Measurements from ENCODE around the gene XYLT2.
"Not testable (repeated sequence)": the region's sequence is repeated elsewhere in the genome, so short reads cannot be mapped to it uniquely, and the experiment has no call there.

XYLT2 gene

DNA sequence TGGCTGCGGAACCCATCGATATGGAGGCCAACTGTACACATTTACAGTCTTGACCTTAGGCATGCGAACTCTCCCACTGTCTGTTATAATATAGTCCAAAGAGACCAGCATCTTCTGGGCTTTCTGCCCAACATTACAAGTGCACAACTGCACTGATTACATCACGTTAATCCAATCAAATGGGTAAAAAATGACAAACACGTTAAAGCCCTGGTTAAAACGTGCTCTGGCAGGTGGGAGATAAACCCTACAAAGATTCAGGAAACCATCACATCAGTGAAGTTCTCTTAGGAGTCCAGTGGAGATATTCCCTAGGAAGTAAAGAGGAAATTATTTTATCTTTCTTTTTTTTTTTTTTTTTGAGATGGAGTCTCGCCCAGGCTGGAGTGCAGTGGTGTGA is 23.7 kb upstream of the XYLT2 start:
- no peak for DNase-seq

DNA sequence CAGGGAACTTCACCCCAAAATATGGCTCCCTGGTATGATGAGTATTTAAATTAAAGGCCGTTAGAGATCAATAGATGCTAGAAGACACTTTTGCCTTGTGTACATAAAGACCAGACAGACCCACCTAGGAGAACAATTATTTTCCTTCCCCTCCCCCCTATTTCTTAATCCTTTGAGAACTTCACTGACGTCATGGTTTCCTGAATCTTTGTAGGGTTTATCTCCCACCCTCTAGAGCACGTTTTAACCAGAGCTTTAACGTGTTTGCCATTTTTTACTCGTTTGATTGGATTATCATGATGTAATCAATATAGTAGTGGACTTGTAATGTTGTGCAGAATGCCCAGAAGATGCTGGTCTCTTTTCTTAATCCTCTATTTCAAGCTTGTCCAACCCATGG is 22.9 kb upstream of the XYLT2 start:
- no peak for DNase-seq

DNA sequence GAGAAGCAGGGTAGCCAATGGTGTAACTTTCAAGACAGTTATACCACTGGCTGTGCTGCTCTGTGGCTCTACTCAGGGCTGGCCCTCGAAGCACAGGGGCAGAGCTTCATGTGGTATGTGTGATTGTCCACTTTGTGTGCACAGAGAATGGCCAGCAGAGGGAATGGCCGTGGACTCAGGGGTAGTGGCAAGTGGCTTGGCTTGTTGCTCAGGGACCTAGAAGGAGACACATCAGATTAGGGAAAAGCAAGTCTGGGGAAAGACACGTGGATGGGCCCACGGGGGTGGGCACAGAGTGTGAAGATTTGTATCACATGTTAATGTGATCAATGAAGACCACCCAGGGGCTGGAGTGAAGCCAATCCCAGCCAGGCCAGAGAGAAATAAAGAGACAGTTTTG is 20.0 kb upstream of the XYLT2 start:
- no peak for DNase-seq

GRCh38 chr17:50326831-50327364 is 19.0 kb upstream of the XYLT2 start:
- no peak for DNase-seq

- no peak for DNase-seq
These were observed 17.3 kb upstream of the XYLT2 start for GRCh38 chr17:50328363-50329325.

DNA sequence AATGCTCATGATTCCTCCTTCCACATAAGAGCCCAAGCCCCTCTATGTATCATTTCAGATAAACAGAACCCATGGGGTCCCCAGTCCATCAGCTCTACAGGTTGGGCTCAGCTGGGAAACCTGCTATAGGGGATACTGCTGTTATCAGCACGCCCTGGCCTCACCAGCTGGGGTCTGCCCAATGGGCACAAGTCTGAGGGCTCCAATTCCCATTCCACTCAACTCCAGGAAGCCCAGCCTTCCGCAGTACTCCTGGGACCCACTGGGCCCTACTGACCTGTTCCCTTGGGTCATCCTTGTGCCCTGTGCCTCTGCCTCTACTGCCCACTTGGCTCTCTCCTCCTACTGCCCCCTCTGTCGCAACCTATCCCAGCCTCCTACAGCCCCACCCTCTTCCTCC is 16.2 kb upstream of the XYLT2 start:
- DNase-seq = no peak

DNA sequence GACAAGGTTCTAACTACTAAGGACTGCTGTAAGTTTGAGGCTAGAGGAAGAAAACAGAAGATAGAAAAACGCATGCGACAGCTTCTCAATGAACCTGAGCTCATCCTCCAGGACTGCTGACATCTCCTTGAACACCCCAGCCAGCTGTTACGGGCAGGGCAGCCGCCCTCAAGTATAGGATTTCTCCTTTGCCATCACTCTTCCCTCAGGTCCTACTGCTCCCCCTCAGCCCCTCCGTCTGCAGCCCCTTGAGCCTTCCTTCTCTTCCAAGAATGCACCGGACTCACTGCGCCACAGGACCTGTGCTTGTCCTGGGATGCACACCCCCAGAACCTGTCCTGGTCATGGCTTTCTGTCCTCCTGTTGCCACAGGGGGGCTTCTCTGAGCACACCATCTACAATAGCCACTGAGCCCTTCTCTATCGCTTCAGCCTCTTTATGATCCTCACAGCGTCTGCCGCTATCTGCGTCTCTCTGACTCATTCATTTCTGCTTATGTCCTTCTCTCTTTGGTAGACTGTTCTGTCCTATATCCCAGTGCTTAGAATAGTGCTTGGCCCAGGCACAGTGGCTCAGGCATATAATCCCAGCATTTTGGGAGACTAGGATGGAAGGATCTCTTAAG is 15.7 kb upstream of the XYLT2 start:
- no peak for DNase-seq

DNA sequence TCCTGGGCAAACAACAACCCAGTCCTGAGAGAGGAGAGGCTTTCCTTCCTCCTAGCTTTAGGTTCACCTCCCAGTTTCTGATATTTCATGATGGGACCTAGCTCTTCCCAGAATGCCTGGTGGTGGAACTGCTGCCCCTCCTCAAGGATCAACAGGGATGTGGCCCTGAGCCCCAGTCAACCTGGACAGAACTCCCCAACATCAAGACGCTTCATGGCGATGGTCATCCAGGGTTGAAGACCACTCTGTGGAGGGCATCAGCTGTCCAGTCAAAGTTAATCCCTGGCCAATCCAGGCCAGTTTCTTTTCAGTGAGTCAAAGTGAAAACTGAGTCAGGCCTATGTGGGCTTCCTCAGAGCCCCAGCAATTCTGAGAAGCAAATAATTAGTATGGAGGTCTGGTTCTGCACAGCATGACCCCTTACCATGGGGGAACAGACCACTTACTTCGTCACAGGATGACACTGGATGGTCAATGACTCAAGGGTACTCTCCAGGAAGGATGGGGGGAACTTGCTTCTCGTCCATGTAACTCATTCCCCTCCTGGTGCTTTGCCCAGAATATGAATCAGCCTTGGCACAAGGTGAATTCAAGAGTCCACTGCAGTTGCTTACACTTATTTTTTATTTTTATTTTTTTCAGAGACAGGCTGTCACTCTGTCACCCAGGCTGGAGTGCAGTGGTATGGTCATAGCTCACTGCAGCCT is 14.7 kb upstream of the XYLT2 start:
- DNase-seq = no peak

DNA sequence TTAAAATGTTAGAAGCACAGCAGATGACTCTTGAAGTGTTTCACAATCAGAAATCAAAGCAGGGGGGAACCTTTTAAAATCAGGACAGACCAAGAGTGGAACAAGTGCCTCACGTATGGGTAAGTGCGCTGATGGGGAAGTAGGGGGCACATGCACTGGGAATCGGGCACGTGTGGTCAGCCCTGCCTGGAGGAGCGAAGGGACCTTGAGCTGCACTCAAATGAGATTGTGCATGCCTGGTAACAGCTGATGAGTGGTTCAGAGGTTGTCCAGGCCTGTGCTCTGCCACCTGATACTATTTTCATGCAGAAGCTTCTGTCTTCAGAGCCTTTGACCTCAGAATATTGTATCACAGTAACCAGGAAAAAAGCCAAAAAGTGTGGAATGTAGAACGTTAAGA is 13.7 kb upstream of the XYLT2 start:
- DNase-seq = no peak

DNA sequence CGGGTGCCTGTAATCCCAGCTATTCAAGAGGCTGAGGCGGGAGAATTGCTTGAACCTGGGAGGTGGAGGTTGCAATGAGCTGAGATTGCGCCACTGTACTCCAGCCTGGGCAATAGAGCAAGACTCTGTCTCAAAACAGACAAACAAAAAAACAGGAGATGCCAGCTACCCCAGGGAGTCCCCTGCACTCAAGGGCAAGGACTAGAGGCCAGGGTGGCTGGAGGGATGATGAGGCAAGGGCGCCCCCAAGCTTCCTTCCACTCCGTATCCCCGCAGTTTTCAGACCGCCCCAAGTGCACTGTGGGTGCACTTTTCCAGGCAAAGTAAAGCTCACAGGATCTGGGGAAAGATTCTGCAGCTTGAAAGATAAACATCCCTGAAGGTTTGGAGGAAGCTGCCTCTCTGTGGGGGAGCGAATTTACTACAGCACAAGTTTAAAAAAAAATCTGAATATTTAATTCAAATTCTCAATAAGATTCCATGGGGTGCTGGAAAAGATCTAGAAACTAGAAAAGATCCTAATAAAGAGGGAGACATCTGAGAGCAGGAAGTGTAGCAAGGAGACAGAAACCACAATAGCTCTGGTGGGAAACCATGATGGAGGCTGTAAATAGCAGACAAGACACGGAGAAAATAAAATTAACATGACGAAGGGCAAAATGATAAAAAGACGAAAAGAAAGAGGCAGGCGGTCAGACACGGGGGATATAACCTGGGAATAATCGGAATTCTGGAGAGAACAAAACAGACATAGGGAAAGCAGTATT is 12.5 kb upstream of the XYLT2 start:
- not testable (repeated sequence) for DNase-seq

- no peak for DNase-seq
These were observed 8.0 kb upstream of the XYLT2 start for GRCh38 chr17:50337956-50338355.

DNA sequence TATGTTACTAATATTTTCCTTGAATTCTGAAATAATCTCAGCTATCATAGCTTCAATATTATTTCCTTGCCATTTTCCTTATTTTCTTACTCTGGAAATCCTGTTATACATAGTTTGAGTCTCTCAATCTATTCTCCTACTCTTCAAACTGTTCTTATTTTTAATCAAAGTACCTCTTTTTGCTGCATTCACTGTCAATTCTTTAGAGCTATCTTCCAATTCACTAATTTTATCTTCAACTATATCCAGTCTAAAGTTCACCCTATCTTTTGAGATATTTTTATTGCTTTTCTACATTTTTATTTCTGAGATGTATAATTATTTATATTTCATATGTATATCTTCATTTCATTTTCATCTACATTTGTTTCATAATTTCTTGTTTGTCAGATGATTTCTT is 7.3 kb upstream of the XYLT2 start:
- no peak for DNase-seq

DNA sequence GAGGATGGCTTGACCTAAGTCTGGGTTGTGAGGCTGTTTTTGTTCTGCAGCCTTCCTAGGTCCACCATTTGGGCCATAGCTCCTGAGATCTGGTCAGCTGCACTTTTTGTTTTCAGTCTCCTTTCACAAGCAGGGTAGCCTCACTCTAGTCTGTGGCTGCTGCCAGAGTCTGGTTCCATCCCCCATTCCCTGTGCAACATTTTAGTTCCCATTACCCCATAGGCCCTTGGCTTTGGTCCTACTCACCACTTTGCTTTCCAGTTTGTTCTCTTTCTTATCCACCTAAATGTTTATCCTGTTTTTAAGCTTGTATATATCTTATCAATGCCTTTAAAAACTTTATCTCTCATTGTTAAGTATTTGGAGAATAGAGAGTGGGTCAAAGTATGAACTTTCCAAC is 6.5 kb upstream of the XYLT2 start:
- DNase-seq = no peak

- no peak for DNase-seq
These were observed 1.1 kb upstream of the XYLT2 start for GRCh38 chr17:50344731-50345365.

- peak in 2 of 5 experiments; percentile 26 to 81 for DNase-seq
These were observed 589 bp downstream of the XYLT2 start for GRCh38 chr17:50346313-50347116.

GRCh38 chr17:50347117-50347893 is 1.4 kb downstream of the XYLT2 start:
- DNase-seq = no peak

- no peak for DNase-seq
These were observed 2.0 kb downstream of the XYLT2 start for GRCh38 chr17:50347894-50348291.

GRCh38 chr17:50348522-50349242 is 2.8 kb downstream of the XYLT2 start:
- DNase-seq = no peak

DNA sequence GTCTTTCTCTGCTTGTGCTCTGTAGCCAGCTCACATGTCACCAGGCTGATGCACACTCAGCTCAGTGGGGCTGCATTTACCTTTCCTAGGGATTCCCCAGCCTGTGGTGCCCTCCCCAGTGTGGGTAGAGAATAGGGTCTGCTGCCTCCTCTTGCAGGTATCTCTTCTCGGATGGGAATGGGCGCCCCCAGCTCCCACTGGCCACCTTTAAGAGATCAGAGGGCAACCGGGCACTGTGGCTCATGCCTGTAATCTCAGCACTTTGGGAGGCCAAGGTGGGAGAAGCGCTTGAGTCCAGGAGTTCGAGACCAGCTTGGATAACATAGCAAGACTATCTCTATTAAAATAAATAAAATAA is 3.3 kb downstream of the XYLT2 start:
- no peak for DNase-seq

- DNase-seq = no peak
These were observed 4.8 kb downstream of the XYLT2 start for GRCh38 chr17:50350733-50351132.

Data from T-helper 2 cell (primary cell).